Liver (tissue), 9 donors: ENCODE results near the gene SEMA6D. TPM values are rescaled to one million over a fixed set of nuclear protein-coding genes. Genes with fewer than 3 reads are reported as not detected.
"Not testable (repeated sequence)": the region's sequence is repeated elsewhere in the genome, so short reads cannot be mapped to it uniquely, and the experiment has no call there.

Experiments used
- DNase-seq: peaks from one replicate; pipeline ENCODE4 v3.0.0-alpha.2; 2017; ENCODE audit warnings: low spot score
- H3K27ac ChIP-seq, 2 donors: one replicate each; pipeline ENCODE4 v1.7.0; 2013; ENCODE audit warnings: inconsistent platforms in 2 of 2, low read length in 2 of 2, control low read depth in 1 of 2, low read depth in 1 of 2, mild to moderate bottlenecking in 1 of 2
- H3K27me3 ChIP-seq, 4 donors: one replicate each; pipeline versions ENCODE4 v1.6.1 to v1.7.0; 2013; ENCODE audit warnings: low read length in 3 of 4, inconsistent platforms in 1 of 4, mild to moderate bottlenecking in 1 of 4, moderate library complexity in 1 of 4; ENCODE audit not compliant: control insufficient read depth in 4 of 4, insufficient read depth in 4 of 4
- H3K36me3 ChIP-seq, 4 donors: one replicate each; pipeline versions ENCODE4 v1.6.1 to v1.7.0; 2013; ENCODE audit warnings: low read length in 3 of 4, mild to moderate bottlenecking in 3 of 4, low read depth in 1 of 4, moderate library complexity in 1 of 4; ENCODE audit not compliant: control insufficient read depth in 4 of 4, insufficient read depth in 3 of 4
- H3K4me1 ChIP-seq, 4 donors: one replicate each; pipeline versions ENCODE4 v1.6.1 to v1.7.0; 2013; ENCODE audit warnings: low read length in 3 of 4, mild to moderate bottlenecking in 3 of 4, moderate library complexity in 1 of 4; ENCODE audit not compliant: control insufficient read depth in 4 of 4, insufficient read depth in 4 of 4
- H3K4me3 ChIP-seq, 3 donors: one replicate each; pipeline versions ENCODE4 v1.6.1 to v1.7.0; 2013; ENCODE audit warnings: low read length in 3 of 3, control low read depth in 1 of 3, low read depth in 1 of 3, mild to moderate bottlenecking in 1 of 3
- H3K9ac ChIP-seq, 2 donors: one replicate each; pipeline ENCODE4 v1.7.0; 2013; ENCODE audit warnings: low read length in 2 of 2, mild to moderate bottlenecking in 2 of 2, moderate library complexity in 2 of 2, control low read depth in 1 of 2, low read depth in 1 of 2
- H3K9me3 ChIP-seq, 4 donors: one replicate each; pipeline versions ENCODE4 v1.6.1 to v1.7.0; 2013; ENCODE audit warnings: low read length in 3 of 4; ENCODE audit not compliant: control insufficient read depth in 4 of 4
- EGR1 ChIP-seq, 2 donors: IDR thresholded peaks; 2 replicates each; pipeline ENCODE4 v1.6.1; 2016 to 2018; ENCODE audit warnings: antibody characterized with exemption in 2 of 2, low read depth in 2 of 2
- FOXA1 ChIP-seq: IDR thresholded peaks from 2 replicates; pipeline ENCODE4 v1.6.1; 2016; ENCODE audit warnings: antibody characterized with exemption
- FOXA2 ChIP-seq: IDR thresholded peaks from 2 replicates; pipeline ENCODE4 v1.6.1; 2016; ENCODE audit warnings: antibody characterized with exemption
- GABPA ChIP-seq, 2 donors: IDR thresholded peaks in 1 of 2; conservative IDR thresholded peaks in 1 of 2; 2 replicates each; pipeline ENCODE4 v1.6.1; 2016; ENCODE audit warnings: antibody characterized with exemption in 2 of 2, mild to moderate bottlenecking in 1 of 2, moderate library complexity in 1 of 2
- HNF4A ChIP-seq, 2 donors: conservative IDR thresholded peaks; 2 replicates each; pipeline ENCODE4 v1.6.1; 2016; ENCODE audit warnings: antibody characterized with exemption in 2 of 2, mild to moderate bottlenecking in 2 of 2
- JUND ChIP-seq, 2 donors: IDR thresholded peaks; 2 replicates each; pipeline ENCODE4 v1.6.1; 2016; ENCODE audit warnings: antibody characterized with exemption in 2 of 2
- NR2F2 ChIP-seq: IDR thresholded peaks from 2 replicates; pipeline ENCODE4 v1.6.1; 2016; ENCODE audit warnings: antibody characterized with exemption
- RXRA ChIP-seq, 2 donors: IDR thresholded peaks; 2 replicates each; pipeline ENCODE4 v1.6.1; 2017 to 2018; ENCODE audit warnings: antibody characterized with exemption in 2 of 2, mild to moderate bottlenecking in 1 of 2
- TAF1 ChIP-seq: conservative IDR thresholded peaks from 2 replicates; pipeline ENCODE4 v1.6.1; 2016; ENCODE audit warnings: antibody characterized with exemption, mild to moderate bottlenecking
- WGBS: extraction: QIAGEN DNeasy Blood & Tissue Kit; methylation state at CpG from one replicate; pipeline ENCODE4 v1.1.7; 2013; 5-methylcytosine and 5-hydroxymethylcytosine counted together
- polyA plus RNA-seq, 2 donors: library from polyadenylated mRNA; stranded (reverse) in 1 of 2; unstranded in 1 of 2; fragments of 200-250 nt in 1 of 2; fragments of >200 nt in 1 of 2; fragmentation: Nextera tagmentation in 1 of 2; extraction: Ambion mirVana in 1 of 2; gene quantifications; one replicate each; pipeline versions ENCODE4 v1.2.1 to v1.2.3, GENCODE V29; 2013 to 2015
- total RNA-seq, 2 donors: library from RNA; depleted of rRNA; stranded (reverse); fragments of >200 nt; gene quantifications; one replicate each; pipeline ENCODE4 v1.2.3, GENCODE V29; 2014
- TF ChIP-seq, protein P1 (sequence below): fragments of 150-350 bp; IDR thresholded peaks from 2 replicates; pipeline ENCODE4 v1.5.1; 2017; ENCODE audit warnings: improper control_type of control experiment, low read depth, low read length; ENCODE audit not compliant: missing input control
- TF ChIP-seq, protein P2 (sequence below): IDR thresholded peaks from 2 replicates; pipeline ENCODE4 v1.6.1; 2016; ENCODE audit warnings: antibody characterized with exemption, mild to moderate bottlenecking
- TF ChIP-seq, protein P3 (sequence below): IDR thresholded peaks from 2 replicates; pipeline ENCODE4 v1.6.1; 2016; ENCODE audit warnings: antibody characterized with exemption
- TF ChIP-seq, protein P4 (sequence below): IDR thresholded peaks from 2 replicates; pipeline ENCODE4 v1.6.1; 2016; ENCODE audit warnings: antibody characterized with exemption
- donor health status: healthy.
- donor health status: healthy.
- donor health status: healthy.
- donor health status: healthy.
- donor health status: healthy.

Gene SEMA6D
- total and polyA plus RNA-seq, 4 donors = 1.0 to 4.5 (median 3.1) TPM

DNA sequence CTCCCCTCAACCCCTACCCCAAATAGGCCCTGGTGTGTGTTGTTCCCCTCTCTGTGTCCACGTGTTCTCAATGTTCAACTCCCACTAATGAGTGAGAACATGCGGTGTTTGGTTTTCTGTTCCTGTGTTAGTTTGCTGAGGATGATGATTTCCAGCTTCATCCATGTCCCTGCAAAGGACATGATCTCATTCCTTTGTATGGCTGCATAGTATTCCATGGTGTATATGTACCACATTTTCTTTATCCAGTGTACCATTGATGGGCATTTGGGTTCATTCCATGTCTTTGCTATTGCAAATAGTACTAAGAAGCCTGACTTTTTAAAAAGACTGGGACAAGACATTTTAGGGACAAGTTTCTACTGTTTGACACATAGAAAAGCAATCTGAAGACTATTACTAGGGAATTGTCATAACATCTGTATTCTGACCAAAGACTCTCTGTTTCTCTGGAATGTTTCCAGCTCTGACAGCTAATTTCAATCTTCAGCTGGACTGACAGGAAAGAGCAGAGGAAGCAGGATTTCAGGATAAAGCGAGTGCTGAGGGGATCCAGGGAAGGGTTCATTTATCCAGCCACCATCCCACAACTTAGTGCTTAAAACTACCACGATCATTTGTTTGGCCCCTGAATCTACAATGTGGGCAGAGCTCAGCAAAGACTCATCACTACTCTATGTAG, 21.0 kb downstream of the SEMA6D start:
- H3K9me3 ChIP-seq, H3K4me3 ChIP-seq, H3K27ac ChIP-seq, H3K4me1 ChIP-seq, H3K36me3 ChIP-seq, H3K9ac ChIP-seq, H3K27me3 ChIP-seq, DNase-seq: not testable (repeated sequence)
- 82% methylated on average over 4 of the region's 4 CpGs for WGBS

DNA sequence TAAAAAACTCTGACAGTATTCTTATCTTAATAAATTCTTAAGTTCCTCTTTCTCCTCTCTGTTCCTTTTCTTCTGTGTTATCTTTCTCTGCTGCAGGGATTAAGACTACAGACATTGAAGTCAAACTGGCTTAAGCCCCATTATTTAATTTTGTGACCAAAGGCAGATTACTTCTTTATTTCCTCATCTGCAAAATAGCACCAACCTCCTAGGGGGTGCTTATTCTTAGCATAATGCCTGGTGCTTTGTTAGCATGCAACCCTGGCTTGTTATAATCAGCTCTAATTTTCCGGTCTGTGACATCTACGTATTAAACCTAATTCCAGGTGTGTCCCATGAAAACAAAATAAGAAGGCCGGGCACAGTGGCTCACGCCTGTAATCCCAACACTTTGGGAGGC, 23.8 kb downstream of the SEMA6D start:
- no peak overlapping the region for H3K9ac ChIP-seq
- H3K4me1 ChIP-seq = no peaks in the 10 kb centered on the region
- H3K27ac ChIP-seq = no peak overlapping the region
- H3K4me3 ChIP-seq = no peak overlapping the region
- peaks cover 0 to 5% (median 0%) of the 10 kb centered on the region in 4 donors for H3K27me3 ChIP-seq
- no peak for DNase-seq
- 81% methylated on average over 4 of the region's 4 CpGs for WGBS
- no peaks in the 10 kb centered on the region for H3K9me3 ChIP-seq
- TF ChIP-seq NR2F2 (no peak), FOXA1 (no peak), EGR1 (IDR thresholded peaks at IDR 0.05; ENCODE audit: low read depth in 2 of 2) (no peak), TAF1 (no peak), JUND (IDR thresholded peaks at IDR 0.05) (no peak), RXRA (IDR thresholded peaks at IDR 0.05) (no peak), GABPA (IDR thresholded peaks at IDR 0.05 in 1 of 2, conservative IDR thresholded peaks at IDR 0.05 in 1 of 2) (no peak), FOXA2 (no peak), HNF4A (conservative IDR thresholded peaks at IDR 0.05) (no peak)
- TF ChIP-seq, protein P1, sequence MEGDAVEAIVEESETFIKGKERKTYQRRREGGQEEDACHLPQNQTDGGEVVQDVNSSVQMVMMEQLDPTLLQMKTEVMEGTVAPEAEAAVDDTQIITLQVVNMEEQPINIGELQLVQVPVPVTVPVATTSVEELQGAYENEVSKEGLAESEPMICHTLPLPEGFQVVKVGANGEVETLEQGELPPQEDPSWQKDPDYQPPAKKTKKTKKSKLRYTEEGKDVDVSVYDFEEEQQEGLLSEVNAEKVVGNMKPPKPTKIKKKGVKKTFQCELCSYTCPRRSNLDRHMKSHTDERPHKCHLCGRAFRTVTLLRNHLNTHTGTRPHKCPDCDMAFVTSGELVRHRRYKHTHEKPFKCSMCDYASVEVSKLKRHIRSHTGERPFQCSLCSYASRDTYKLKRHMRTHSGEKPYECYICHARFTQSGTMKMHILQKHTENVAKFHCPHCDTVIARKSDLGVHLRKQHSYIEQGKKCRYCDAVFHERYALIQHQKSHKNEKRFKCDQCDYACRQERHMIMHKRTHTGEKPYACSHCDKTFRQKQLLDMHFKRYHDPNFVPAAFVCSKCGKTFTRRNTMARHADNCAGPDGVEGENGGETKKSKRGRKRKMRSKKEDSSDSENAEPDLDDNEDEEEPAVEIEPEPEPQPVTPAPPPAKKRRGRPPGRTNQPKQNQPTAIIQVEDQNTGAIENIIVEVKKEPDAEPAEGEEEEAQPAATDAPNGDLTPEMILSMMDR = no peak
- TF ChIP-seq, protein P2, sequence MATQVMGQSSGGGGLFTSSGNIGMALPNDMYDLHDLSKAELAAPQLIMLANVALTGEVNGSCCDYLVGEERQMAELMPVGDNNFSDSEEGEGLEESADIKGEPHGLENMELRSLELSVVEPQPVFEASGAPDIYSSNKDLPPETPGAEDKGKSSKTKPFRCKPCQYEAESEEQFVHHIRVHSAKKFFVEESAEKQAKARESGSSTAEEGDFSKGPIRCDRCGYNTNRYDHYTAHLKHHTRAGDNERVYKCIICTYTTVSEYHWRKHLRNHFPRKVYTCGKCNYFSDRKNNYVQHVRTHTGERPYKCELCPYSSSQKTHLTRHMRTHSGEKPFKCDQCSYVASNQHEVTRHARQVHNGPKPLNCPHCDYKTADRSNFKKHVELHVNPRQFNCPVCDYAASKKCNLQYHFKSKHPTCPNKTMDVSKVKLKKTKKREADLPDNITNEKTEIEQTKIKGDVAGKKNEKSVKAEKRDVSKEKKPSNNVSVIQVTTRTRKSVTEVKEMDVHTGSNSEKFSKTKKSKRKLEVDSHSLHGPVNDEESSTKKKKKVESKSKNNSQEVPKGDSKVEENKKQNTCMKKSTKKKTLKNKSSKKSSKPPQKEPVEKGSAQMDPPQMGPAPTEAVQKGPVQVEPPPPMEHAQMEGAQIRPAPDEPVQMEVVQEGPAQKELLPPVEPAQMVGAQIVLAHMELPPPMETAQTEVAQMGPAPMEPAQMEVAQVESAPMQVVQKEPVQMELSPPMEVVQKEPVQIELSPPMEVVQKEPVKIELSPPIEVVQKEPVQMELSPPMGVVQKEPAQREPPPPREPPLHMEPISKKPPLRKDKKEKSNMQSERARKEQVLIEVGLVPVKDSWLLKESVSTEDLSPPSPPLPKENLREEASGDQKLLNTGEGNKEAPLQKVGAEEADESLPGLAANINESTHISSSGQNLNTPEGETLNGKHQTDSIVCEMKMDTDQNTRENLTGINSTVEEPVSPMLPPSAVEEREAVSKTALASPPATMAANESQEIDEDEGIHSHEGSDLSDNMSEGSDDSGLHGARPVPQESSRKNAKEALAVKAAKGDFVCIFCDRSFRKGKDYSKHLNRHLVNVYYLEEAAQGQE = no peak
- TF ChIP-seq, protein P3, sequence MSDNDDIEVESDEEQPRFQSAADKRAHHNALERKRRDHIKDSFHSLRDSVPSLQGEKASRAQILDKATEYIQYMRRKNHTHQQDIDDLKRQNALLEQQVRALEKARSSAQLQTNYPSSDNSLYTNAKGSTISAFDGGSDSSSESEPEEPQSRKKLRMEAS = no peak
- TF ChIP-seq, protein P4, sequence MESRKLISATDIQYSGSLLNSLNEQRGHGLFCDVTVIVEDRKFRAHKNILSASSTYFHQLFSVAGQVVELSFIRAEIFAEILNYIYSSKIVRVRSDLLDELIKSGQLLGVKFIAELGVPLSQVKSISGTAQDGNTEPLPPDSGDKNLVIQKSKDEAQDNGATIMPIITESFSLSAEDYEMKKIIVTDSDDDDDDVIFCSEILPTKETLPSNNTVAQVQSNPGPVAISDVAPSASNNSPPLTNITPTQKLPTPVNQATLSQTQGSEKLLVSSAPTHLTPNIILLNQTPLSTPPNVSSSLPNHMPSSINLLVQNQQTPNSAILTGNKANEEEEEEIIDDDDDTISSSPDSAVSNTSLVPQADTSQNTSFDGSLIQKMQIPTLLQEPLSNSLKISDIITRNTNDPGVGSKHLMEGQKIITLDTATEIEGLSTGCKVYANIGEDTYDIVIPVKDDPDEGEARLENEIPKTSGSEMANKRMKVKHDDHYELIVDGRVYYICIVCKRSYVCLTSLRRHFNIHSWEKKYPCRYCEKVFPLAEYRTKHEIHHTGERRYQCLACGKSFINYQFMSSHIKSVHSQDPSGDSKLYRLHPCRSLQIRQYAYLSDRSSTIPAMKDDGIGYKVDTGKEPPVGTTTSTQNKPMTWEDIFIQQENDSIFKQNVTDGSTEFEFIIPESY = no peak
- no peaks in the 10 kb centered on the region for H3K36me3 ChIP-seq
